Left lung (tissue), 10 donors: ENCODE results near the gene RNF19B. TPM values are rescaled to one million over a fixed set of nuclear protein-coding genes. Genes with fewer than 3 reads are reported as not detected.

Experiments used
- ATAC-seq: fragments of 200-7000 bp; cut with Tn5 transposase; one replicate; pipeline ENCODE4 v1.9.1; 2020; ENCODE audit warnings: moderate library complexity
- DNase-seq, 4 donors: peaks; one replicate each; pipeline ENCODE4 v3.0.0-alpha.2; 2013 to 2020
- H3K27ac ChIP-seq, 2 donors: fragments of 200-600 bp; sonication (generic) in 1 of 2; one replicate each; pipeline versions ENCODE4 v1.5.0 to v1.8.0; 2020 to 2021
- H3K27me3 ChIP-seq, 2 donors: fragments of 200-600 bp; sonication (generic) in 1 of 2; one replicate each; pipeline versions ENCODE4 v1.5.0 to v1.8.0; 2020 to 2021
- H3K36me3 ChIP-seq, 2 donors: fragments of 200-600 bp; sonication (generic) in 1 of 2; one replicate each; pipeline versions ENCODE4 v1.5.0 to v1.8.0; 2020 to 2021
- H3K4me1 ChIP-seq, 2 donors: fragments of 200-600 bp; one replicate each; pipeline ENCODE4 v1.8.0; 2021
- H3K4me3 ChIP-seq, 2 donors: fragments of 200-600 bp; sonication (generic) in 1 of 2; one replicate each; pipeline versions ENCODE4 v1.5.0 to v1.8.0; 2020 to 2021; ENCODE audit warnings: mild to moderate bottlenecking in 1 of 2
- H3K9me3 ChIP-seq, 2 donors: fragments of 200-600 bp; sonication (generic) in 1 of 2; one replicate each; pipeline versions ENCODE4 v1.5.0 to v1.8.0; 2020 to 2021
- intact Hi-C, 2 donors: fragments of 100-400 bp; cut with DNase I; formaldehyde crosslinking; loops; one replicate each; pipeline versions ENCODE4 v1.11.2 to v1.14.2; 2022
- polyA plus RNA-seq, 6 donors: library from polyadenylated mRNA; unstranded; fragments of 120-200 nt; gene quantifications; one replicate each; pipeline ENCODE4 v1.2.1, GENCODE V29; 2013; ENCODE audit not compliant: insufficient read length in 6 of 6
- total RNA-seq, 2 donors: library from RNA; stranded (reverse); fragmentation: NEBNext Ultra II Directional; extraction: Animal tissue kit (Norgen Biotek cat#: 25700); gene quantifications; one replicate each; pipeline ENCODE4 v1.2.1, GENCODE V29; 2021
- TF ChIP-seq, protein P1 (sequence below), 2 donors: fragments of 200-600 bp; sonication (generic) in 1 of 2; IDR thresholded peaks; one replicate each; pipeline versions ENCODE4 v1.5.0 to v1.8.0; 2021; ENCODE audit warnings: antibody characterized with exemption in 2 of 2
- donor health status: DM: no; HTN: yes; CAD: no.
- donor health status: DM: no; HTN: no; CAD: no.

The RNF19B gene
- total and polyA plus RNA-seq, 8 donors = 11.8 to 46.0 (median 12.9) TPM

DNA sequence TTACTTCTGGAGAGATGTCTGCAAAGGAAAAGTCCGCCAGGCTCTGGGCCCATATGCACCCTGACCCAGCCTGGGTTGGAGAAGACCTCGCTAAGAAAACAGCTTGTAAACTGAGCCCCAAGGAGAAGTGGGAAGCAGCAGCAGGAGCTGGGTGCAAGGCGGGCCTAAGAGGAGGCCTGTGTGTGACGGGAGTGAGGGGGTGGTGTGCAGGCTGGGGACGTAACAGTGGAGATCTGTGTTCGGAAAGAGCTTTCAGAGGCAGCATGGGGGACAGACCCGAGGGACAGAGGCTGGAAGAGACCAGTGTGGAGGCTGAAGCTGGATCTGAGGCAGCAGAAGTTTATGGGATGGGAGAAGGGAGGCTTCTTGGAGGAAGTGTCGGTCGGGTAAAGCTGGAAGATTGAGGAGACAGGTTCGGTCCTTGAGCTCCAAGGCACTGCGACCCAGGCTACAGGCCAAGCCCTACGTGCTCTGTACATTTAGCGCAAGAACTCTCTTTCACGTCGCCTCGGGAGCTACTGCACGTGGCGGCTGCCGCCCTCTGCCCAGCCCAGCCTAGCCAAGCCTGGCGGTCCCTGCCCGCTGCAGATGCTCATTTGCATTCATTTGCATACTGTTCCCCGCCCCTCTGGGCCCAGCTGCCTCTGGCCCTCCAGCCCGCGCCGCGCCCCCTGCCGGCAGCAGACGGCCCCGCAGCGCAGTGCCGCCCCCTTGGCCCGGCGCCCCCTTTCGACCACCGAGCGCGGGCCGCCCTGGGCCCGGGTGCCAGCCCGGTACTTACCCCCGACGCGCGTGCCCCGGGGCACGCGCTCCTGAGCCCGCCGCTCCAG, 72.0 kb downstream of the RNF19B start:
- peak; percentile 39 for ATAC-seq
- no peak overlapping the region for H3K27ac ChIP-seq
- H3K27me3 ChIP-seq = peaks cover 21 to 77% of the 10 kb centered on the region in 2 donors
- no peaks in the 10 kb centered on the region for H3K36me3 ChIP-seq
- peak overlapping the region; percentile 27 to 32 for H3K4me3 ChIP-seq
- intact Hi-C loops = no loop called here
- peak in 1 of 4 donors; percentile 82 for DNase-seq
- no peaks in the 10 kb centered on the region for H3K9me3 ChIP-seq
- peaks cover 0 to 13% of the 10 kb centered on the region in 2 donors for H3K4me1 ChIP-seq
- TF ChIP-seq, protein P1, sequence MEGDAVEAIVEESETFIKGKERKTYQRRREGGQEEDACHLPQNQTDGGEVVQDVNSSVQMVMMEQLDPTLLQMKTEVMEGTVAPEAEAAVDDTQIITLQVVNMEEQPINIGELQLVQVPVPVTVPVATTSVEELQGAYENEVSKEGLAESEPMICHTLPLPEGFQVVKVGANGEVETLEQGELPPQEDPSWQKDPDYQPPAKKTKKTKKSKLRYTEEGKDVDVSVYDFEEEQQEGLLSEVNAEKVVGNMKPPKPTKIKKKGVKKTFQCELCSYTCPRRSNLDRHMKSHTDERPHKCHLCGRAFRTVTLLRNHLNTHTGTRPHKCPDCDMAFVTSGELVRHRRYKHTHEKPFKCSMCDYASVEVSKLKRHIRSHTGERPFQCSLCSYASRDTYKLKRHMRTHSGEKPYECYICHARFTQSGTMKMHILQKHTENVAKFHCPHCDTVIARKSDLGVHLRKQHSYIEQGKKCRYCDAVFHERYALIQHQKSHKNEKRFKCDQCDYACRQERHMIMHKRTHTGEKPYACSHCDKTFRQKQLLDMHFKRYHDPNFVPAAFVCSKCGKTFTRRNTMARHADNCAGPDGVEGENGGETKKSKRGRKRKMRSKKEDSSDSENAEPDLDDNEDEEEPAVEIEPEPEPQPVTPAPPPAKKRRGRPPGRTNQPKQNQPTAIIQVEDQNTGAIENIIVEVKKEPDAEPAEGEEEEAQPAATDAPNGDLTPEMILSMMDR (IDR thresholded peaks at IDR 0.05) = peak in 1 of 2 donors; percentile 55

DNA sequence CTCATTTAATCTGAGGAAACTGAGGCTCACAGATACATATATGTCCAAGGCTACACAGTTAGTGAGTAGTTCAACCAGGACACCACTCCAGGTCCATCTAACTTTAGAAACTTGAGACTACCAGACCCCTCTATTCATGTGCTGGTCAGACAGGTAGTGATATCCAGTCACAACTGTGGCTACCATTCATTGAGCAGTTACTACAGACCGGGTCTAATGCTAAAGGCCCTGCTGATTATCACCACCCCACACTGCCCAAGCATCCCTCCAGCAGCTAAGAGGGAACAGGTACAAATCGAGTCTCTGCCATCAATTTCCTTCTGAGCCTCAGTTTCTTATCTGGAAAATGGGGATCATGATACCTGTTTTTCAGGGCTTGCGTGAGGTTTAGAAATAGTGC, 73.0 kb downstream of the RNF19B start:
- Histone ChIP-seq H3K4me3 (no peak overlapping the region), H3K4me1 (peaks cover 0 to 13% of the 10 kb centered on the region in 2 donors), H3K27me3 (peaks cover 28 to 85% of the 10 kb centered on the region in 2 donors), H3K27ac (no peak overlapping the region), H3K9me3 (no peaks in the 10 kb centered on the region), H3K36me3 (no peaks in the 10 kb centered on the region)
- intact Hi-C loops = no loop called here
- TF ChIP-seq, protein P1 (IDR thresholded peaks at IDR 0.05) = no peak
- ATAC-seq (no peak), DNase-seq (no peak)

DNA sequence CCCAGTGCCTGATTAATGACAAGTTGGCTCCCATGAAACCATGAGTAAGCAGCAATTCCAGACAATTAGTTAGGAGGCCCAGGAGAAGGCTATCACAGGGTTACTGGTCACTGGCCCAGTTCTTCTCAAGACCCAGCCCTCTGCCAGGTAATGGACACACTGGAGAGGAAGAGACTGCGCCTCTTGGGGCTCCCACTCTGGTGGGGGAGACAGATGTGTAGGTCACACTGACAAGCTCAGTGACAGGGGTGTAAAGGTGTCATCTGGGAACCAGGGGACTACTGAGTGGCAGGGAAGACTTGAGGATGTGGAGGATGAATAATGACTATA, 73.4 kb downstream of the RNF19B start:
- no peaks in the 10 kb centered on the region for H3K36me3 ChIP-seq
- H3K27me3 ChIP-seq = peaks cover 33 to 90% of the 10 kb centered on the region in 2 donors
- intact Hi-C loops = no loop called here
- H3K9me3 ChIP-seq = no peaks in the 10 kb centered on the region
- ATAC-seq (no peak), DNase-seq (no peak)
- peaks cover 0 to 13% of the 10 kb centered on the region in 2 donors for H3K4me1 ChIP-seq
- TF ChIP-seq, protein P1 (IDR thresholded peaks at IDR 0.05) = no peak
- H3K4me3 ChIP-seq = no peak overlapping the region
- H3K27ac ChIP-seq = no peak overlapping the region

DNA sequence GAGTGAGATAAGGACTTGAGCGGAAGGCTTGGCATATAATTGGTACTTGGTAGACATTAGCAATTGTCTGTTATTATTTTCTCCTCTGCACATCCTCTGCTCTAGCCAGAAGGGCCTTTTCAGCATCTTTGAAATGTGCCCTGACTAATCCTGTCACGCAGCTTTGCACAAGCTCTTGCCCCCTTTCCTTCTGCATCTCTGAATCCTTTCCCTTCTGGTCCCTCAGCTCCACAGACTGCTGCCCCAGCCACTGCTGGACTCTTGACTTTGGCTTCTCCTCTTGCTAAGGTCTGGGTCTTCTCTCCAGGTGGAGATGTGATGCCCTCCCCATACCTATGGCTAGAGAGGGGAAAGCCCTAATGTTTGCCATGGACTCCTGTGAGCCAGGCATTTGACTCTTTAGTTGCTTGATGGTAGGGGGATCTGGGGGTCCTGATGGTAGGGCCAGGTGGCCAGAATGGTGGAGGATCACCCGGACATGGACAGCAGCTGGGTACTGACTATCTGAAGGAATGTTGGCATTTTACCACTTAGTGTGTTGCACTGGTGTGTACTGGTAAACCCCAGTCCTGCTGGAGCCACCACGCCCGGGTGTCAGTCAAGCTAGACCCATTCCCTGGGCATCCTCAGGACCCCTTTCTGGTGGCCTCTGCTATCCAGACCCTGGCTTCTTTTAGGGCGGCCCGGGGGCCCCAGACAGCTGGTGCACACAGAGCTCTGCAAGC, 73.9 kb downstream of the RNF19B start:
- Histone ChIP-seq H3K27me3 (peaks cover 38 to 95% of the 10 kb centered on the region in 2 donors), H3K4me3 (no peak overlapping the region), H3K27ac (no peak overlapping the region), H3K4me1 (peaks cover 0 to 13% of the 10 kb centered on the region in 2 donors), H3K36me3 (no peaks in the 10 kb centered on the region), H3K9me3 (no peaks in the 10 kb centered on the region)
- intact Hi-C loops = no loop called here
- peak in 1 of 4 donors; percentile 3 for DNase-seq
- no peak for ATAC-seq
- TF ChIP-seq, protein P1 (IDR thresholded peaks at IDR 0.05) = no peak

- no peak overlapping the region for H3K4me3 ChIP-seq
- no peaks in the 10 kb centered on the region for H3K9me3 ChIP-seq
- no peaks in the 10 kb centered on the region for H3K36me3 ChIP-seq
- intact Hi-C loops = no loop called here
- no peak for DNase-seq
- H3K27me3 ChIP-seq = peaks cover 44 to 97% of the 10 kb centered on the region in 2 donors
- H3K4me1 ChIP-seq = peaks cover 0 to 13% of the 10 kb centered on the region in 2 donors
- TF ChIP-seq, protein P1 (IDR thresholded peaks at IDR 0.05) = no peak
- no peak for ATAC-seq
- no peak overlapping the region for H3K27ac ChIP-seq
Measured at GRCh38 chr1:32889731-32890278, 74.8 kb downstream of the RNF19B start.
